Activated CD8-positive, alpha-beta T cell treated with anti-CD3 and anti-CD28 coated beads, Interleukin-2, amount 10 ng/mL, durations not matched to agents 7 days and 5 days (primary cell): ENCODE results near the gene PARD3. TPM values are rescaled to one million over a fixed set of nuclear protein-coding genes. Genes with fewer than 3 reads are reported as not detected.

Experiments used
- ATAC-seq: fragments of 150-1000 bp; cut with Tn5 transposase; one replicate; pipeline ENCODE4 v1.10.0; 2021; ENCODE audit warnings: moderate library complexity
- CTCF ChIA-PET: fragments of 350-600 bp; sonication (Branson Sonifier 250); formaldehyde crosslinking; loops from one replicate; lab custom pipeline; 2021; ENCODE audit warnings: antibody characterized with exemption; lab: Charles Lee
- POLR2A ChIA-PET: fragments of 350-600 bp; sonication (Branson Sonifier 250); formaldehyde crosslinking; loops from one replicate; lab custom pipeline; 2021; ENCODE audit warnings: antibody characterized with exemption; lab: Charles Lee
- DNase-seq: peaks from one replicate; pipeline ENCODE4 v3.0.0-alpha.2; 2020
- H3K27ac Mint-ChIP-seq: one replicate; pipeline ENCODE4 v1.8.0; 2021; ENCODE audit warnings: mild to moderate bottlenecking, mixed read lengths
- H3K27me3 Mint-ChIP-seq: one replicate; pipeline ENCODE4 v1.8.0; 2021; ENCODE audit warnings: low read depth, mixed read lengths
- H3K36me3 Mint-ChIP-seq: one replicate; pipeline ENCODE4 v1.8.0; 2021; ENCODE audit warnings: low read depth, mixed read lengths
- H3K4me1 Mint-ChIP-seq: one replicate; pipeline ENCODE4 v1.8.0; 2021; ENCODE audit warnings: low read depth, mixed read lengths
- H3K4me3 Mint-ChIP-seq: one replicate; pipeline ENCODE4 v1.8.0; 2021; ENCODE audit warnings: mild to moderate bottlenecking, mixed read lengths
- H3K9me3 Mint-ChIP-seq: one replicate; pipeline ENCODE4 v1.8.0; 2022; ENCODE audit warnings: mixed read lengths; ENCODE audit not compliant: insufficient read depth
- total RNA-seq, 2 experiments: library from RNA; stranded (reverse); gene quantifications; one replicate each; pipeline ENCODE4 v1.2.3, GENCODE V29; 2021

PARD3 gene
- total RNA-seq, 2 experiments from 2014 or later = 0.63 to 0.68 TPM

GRCh38 chr10:34731213-34731612 is 83.9 kb downstream of the PARD3 start:
- H3K36me3 Mint-ChIP-seq = no peaks in the 10 kb centered on the region
- POLR2A ChIA-PET = no interaction called here
- H3K27ac Mint-ChIP-seq = no peak overlapping the region
- CTCF ChIA-PET = interaction anchor here (0.6 kb wide), 1 partner anchor 1031 kb away, joined by 3 read pairs; no protein-coding TSS in a partner anchor
- no peaks in the 10 kb centered on the region for H3K4me1 Mint-ChIP-seq
- no peak for ATAC-seq
- H3K9me3 Mint-ChIP-seq = no peaks in the 10 kb centered on the region
- DNase-seq = no peak
- no peaks in the 10 kb centered on the region for H3K27me3 Mint-ChIP-seq
- no peak overlapping the region for H3K4me3 Mint-ChIP-seq

GRCh38 chr10:34730726-34731125 is 84.4 kb downstream of the PARD3 start:
- ATAC-seq (no peak), DNase-seq (no peak)
- Mint-ChIP-seq H3K4me1 (no peaks in the 10 kb centered on the region), H3K27me3 (no peaks in the 10 kb centered on the region), H3K4me3 (no peak overlapping the region), H3K9me3 (no peaks in the 10 kb centered on the region), H3K27ac (no peak overlapping the region), H3K36me3 (no peaks in the 10 kb centered on the region)
- CTCF ChIA-PET = interaction anchor here (0.6 kb wide), 1 partner anchor 1031 kb away, joined by 3 read pairs; no protein-coding TSS in a partner anchor
- POLR2A ChIA-PET = no interaction called here

- H3K27ac Mint-ChIP-seq = no peak overlapping the region
- ATAC-seq (no peak), DNase-seq (no peak)
- H3K4me1 Mint-ChIP-seq = no peaks in the 10 kb centered on the region
- ChIA-PET POLR2A (no interaction called here), CTCF (no interaction called here)
- H3K36me3 Mint-ChIP-seq = no peaks in the 10 kb centered on the region
- no peaks in the 10 kb centered on the region for H3K9me3 Mint-ChIP-seq
- no peak overlapping the region for H3K4me3 Mint-ChIP-seq
- H3K27me3 Mint-ChIP-seq = no peaks in the 10 kb centered on the region
Measured at GRCh38 chr10:34729619-34730018, 85.5 kb downstream of the PARD3 start.

GRCh38 chr10:34728361-34728760 is 86.7 kb downstream of the PARD3 start:
- no peaks in the 10 kb centered on the region for H3K9me3 Mint-ChIP-seq
- H3K4me3 Mint-ChIP-seq = no peak overlapping the region
- ATAC-seq = no peak
- no peak for DNase-seq
- H3K27ac Mint-ChIP-seq = no peak overlapping the region
- POLR2A ChIA-PET = no interaction called here
- CTCF ChIA-PET = no interaction called here
- no peaks in the 10 kb centered on the region for H3K27me3 Mint-ChIP-seq
- H3K4me1 Mint-ChIP-seq = no peaks in the 10 kb centered on the region
- H3K36me3 Mint-ChIP-seq = no peaks in the 10 kb centered on the region

GRCh38 chr10:34727595-34728033 is 87.5 kb downstream of the PARD3 start:
- ATAC-seq (no peak), DNase-seq (no peak)
- no peak overlapping the region for H3K4me3 Mint-ChIP-seq
- POLR2A ChIA-PET = no interaction called here
- H3K27me3 Mint-ChIP-seq = no peaks in the 10 kb centered on the region
- CTCF ChIA-PET = no interaction called here
- H3K27ac Mint-ChIP-seq = no peak overlapping the region
- no peaks in the 10 kb centered on the region for H3K4me1 Mint-ChIP-seq
- no peaks in the 10 kb centered on the region for H3K9me3 Mint-ChIP-seq
- no peaks in the 10 kb centered on the region for H3K36me3 Mint-ChIP-seq

- no peak for ATAC-seq
- ChIA-PET CTCF (no interaction called here), POLR2A (no interaction called here)
- H3K36me3 Mint-ChIP-seq = no peaks in the 10 kb centered on the region
- no peak overlapping the region for H3K27ac Mint-ChIP-seq
- no peaks in the 10 kb centered on the region for H3K9me3 Mint-ChIP-seq
- H3K4me3 Mint-ChIP-seq = no peak overlapping the region
- DNase-seq = no peak
- no peaks in the 10 kb centered on the region for H3K27me3 Mint-ChIP-seq
- H3K4me1 Mint-ChIP-seq = no peaks in the 10 kb centered on the region
Measured at GRCh38 chr10:34726862-34727261, 88.2 kb downstream of the PARD3 start.

GRCh38 chr10:34723750-34724149 is 91.3 kb downstream of the PARD3 start:
- Mint-ChIP-seq H3K27ac (no peak overlapping the region), H3K36me3 (no peaks in the 10 kb centered on the region), H3K4me1 (no peaks in the 10 kb centered on the region), H3K9me3 (no peaks in the 10 kb centered on the region), H3K4me3 (no peak overlapping the region), H3K27me3 (no peaks in the 10 kb centered on the region)
- ChIA-PET POLR2A (no interaction called here), CTCF (interaction anchor here (0.6 to 0.7 kb wide), 3 partner anchors 271 to 1019 kb away, joined by 3 read pairs; no protein-coding TSS in a partner anchor)
- ATAC-seq (no peak), DNase-seq (no peak)

GRCh38 chr10:34722404-34722803 is 92.7 kb downstream of the PARD3 start:
- Mint-ChIP-seq H3K4me1 (no peaks in the 10 kb centered on the region), H3K4me3 (no peak overlapping the region), H3K27ac (no peak overlapping the region), H3K9me3 (no peaks in the 10 kb centered on the region), H3K27me3 (no peaks in the 10 kb centered on the region), H3K36me3 (no peaks in the 10 kb centered on the region)
- CTCF ChIA-PET = no interaction called here
- ATAC-seq = no peak
- DNase-seq = no peak
- POLR2A ChIA-PET = no interaction called here

GRCh38 chr10:34721208-34721840 is 93.8 kb downstream of the PARD3 start:
- Mint-ChIP-seq H3K4me1 (peaks cover 6% of the 10 kb centered on the region), H3K36me3 (no peaks in the 10 kb centered on the region), H3K27me3 (no peaks in the 10 kb centered on the region), H3K9me3 (no peaks in the 10 kb centered on the region), H3K27ac (no peak overlapping the region), H3K4me3 (no peak overlapping the region)
- ATAC-seq (no peak), DNase-seq (no peak)
- POLR2A ChIA-PET = no interaction called here
- CTCF ChIA-PET = no interaction called here

GRCh38 chr10:34719746-34720145 is 95.3 kb downstream of the PARD3 start:
- ChIA-PET CTCF (no interaction called here), POLR2A (no interaction called here)
- Mint-ChIP-seq H3K4me1 (peaks cover 6% of the 10 kb centered on the region), H3K27ac (no peak overlapping the region), H3K4me3 (no peak overlapping the region), H3K9me3 (no peaks in the 10 kb centered on the region), H3K27me3 (no peaks in the 10 kb centered on the region), H3K36me3 (no peaks in the 10 kb centered on the region)
- no peak for DNase-seq
- no peak for ATAC-seq

- Mint-ChIP-seq H3K9me3 (no peaks in the 10 kb centered on the region), H3K36me3 (no peaks in the 10 kb centered on the region), H3K4me3 (no peak overlapping the region), H3K4me1 (peaks cover 6% of the 10 kb centered on the region), H3K27me3 (no peaks in the 10 kb centered on the region), H3K27ac (no peak overlapping the region)
- CTCF ChIA-PET = no interaction called here
- ATAC-seq (no peak), DNase-seq (no peak)
- POLR2A ChIA-PET = no interaction called here
Measured at GRCh38 chr10:34719328-34719727, 95.8 kb downstream of the PARD3 start.

GRCh38 chr10:34717429-34717828 is 97.7 kb downstream of the PARD3 start:
- POLR2A ChIA-PET = no interaction called here
- DNase-seq (no peak), ATAC-seq (no peak)
- Mint-ChIP-seq H3K36me3 (no peaks in the 10 kb centered on the region), H3K9me3 (no peaks in the 10 kb centered on the region), H3K27me3 (no peaks in the 10 kb centered on the region), H3K4me1 (peaks cover 6% of the 10 kb centered on the region), H3K4me3 (no peak overlapping the region), H3K27ac (no peak overlapping the region)
- CTCF ChIA-PET = no interaction called here

- ATAC-seq (no peak), DNase-seq (no peak)
- no peaks in the 10 kb centered on the region for H3K27me3 Mint-ChIP-seq
- H3K9me3 Mint-ChIP-seq = no peaks in the 10 kb centered on the region
- CTCF ChIA-PET = no interaction called here
- no peaks in the 10 kb centered on the region for H3K36me3 Mint-ChIP-seq
- POLR2A ChIA-PET = no interaction called here
- no peak overlapping the region for H3K27ac Mint-ChIP-seq
- peaks cover 6% of the 10 kb centered on the region for H3K4me1 Mint-ChIP-seq
- no peak overlapping the region for H3K4me3 Mint-ChIP-seq
Measured at GRCh38 chr10:34716958-34717357, 98.1 kb downstream of the PARD3 start.
